Brain microvascular endothelial cell (primary cell): Measurements from ENCODE around the gene RARRES2.

Experiments used
- DNase-seq: peaks from one replicate; pipeline ENCODE4 v3.0.0-alpha.2; 2020
- H3K27ac ChIP-seq: fragments of 250-450 bp; sonication (Bioruptor Pico); 2 replicates; pipeline ENCODE4 v1.5.1; 2020; ENCODE audit warnings: mild to moderate bottlenecking, moderate library complexity
- H3K27me3 ChIP-seq: fragments of 250-450 bp; sonication (Bioruptor Pico); replicated peaks from 2 replicates; pipeline ENCODE4 v1.5.1; 2020; ENCODE audit warnings: mild to moderate bottlenecking
- H3K36me3 ChIP-seq: fragments of 250-450 bp; sonication (Bioruptor Pico); replicated peaks from 2 replicates; pipeline ENCODE4 v1.5.1; 2020; ENCODE audit warnings: mild to moderate bottlenecking
- H3K4me3 ChIP-seq: 2 replicates; pipeline ENCODE4 v1.5.1; 2011; ENCODE audit warnings: low read depth, mild to moderate bottlenecking, control low read depth, low read length, moderate library complexity
- in situ Hi-C: cut with HindIII; loops from 2 replicates; pipeline ENCODE4 v1.10.0; 2017; ENCODE audit warnings: low sequenced_read_pairs, low pct_ligation_motif_present
- TF ChIP-seq, protein P1 (sequence below): IDR thresholded peaks from 2 replicates; pipeline ENCODE4 v1.5.1; 2011; ENCODE audit warnings: low read depth, mild to moderate bottlenecking, moderate library complexity, low read length, control low read depth, inconsistent platforms; ENCODE audit errors: missing control alignments

The RARRES2 gene

DNA sequence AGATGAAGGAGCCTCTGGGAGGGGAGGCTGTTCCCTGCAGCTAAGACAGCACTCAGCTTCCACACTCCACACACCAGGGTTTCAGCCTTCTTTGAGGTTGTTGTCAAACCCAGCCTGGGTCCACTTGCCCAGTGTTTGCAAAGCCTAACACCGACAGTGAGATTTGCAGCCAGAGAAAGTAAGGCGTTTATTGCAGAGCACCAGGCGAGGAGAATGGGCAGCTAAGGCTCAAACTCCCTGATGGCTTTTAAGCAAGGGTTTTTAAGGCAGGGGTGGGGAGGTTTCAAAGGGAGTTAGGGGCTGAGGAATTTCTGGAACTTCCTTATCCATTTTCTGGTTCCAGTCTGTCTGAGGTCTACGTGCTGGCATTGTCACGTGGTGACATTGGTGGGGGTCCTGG is 33.0 kb upstream of the RARRES2 start:
- no peaks in the 10 kb centered on the region for H3K27me3 ChIP-seq
- no peak overlapping the region for H3K27ac ChIP-seq
- no peak for DNase-seq

DNA sequence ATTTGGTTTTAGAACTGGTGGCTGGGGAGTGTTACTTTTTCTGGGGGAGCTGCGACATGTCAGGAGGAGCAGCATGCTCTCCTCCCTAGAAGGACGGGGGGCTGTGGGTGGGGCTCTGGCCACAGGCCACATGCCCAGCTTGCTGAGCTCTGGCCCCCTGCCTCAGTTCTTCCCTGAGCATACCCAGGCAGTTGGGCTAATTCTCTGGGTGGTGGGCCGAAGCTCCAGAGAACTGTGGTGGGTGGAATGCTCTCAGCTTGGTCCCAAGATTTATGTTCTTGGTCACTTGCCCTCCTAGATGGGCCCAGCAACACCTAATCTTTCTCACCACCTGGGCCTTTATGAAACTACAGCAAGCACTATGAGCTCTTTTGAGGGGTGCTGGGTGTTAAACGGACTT is 32.6 kb upstream of the RARRES2 start:
- in situ Hi-C loops, result no loop called here
- DNase-seq, result no peak
- H3K36me3 ChIP-seq, result peaks cover 30% of the 10 kb centered on the region
- TF ChIP-seq, protein P1, sequence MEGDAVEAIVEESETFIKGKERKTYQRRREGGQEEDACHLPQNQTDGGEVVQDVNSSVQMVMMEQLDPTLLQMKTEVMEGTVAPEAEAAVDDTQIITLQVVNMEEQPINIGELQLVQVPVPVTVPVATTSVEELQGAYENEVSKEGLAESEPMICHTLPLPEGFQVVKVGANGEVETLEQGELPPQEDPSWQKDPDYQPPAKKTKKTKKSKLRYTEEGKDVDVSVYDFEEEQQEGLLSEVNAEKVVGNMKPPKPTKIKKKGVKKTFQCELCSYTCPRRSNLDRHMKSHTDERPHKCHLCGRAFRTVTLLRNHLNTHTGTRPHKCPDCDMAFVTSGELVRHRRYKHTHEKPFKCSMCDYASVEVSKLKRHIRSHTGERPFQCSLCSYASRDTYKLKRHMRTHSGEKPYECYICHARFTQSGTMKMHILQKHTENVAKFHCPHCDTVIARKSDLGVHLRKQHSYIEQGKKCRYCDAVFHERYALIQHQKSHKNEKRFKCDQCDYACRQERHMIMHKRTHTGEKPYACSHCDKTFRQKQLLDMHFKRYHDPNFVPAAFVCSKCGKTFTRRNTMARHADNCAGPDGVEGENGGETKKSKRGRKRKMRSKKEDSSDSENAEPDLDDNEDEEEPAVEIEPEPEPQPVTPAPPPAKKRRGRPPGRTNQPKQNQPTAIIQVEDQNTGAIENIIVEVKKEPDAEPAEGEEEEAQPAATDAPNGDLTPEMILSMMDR, result no peak
- H3K4me3 ChIP-seq, result no peak overlapping the region
- no peak overlapping the region for H3K27ac ChIP-seq
- H3K27me3 ChIP-seq, result no peaks in the 10 kb centered on the region

More for the DNA sequence above, 33.0 kb upstream of the RARRES2 start:
- in situ Hi-C loops, result no loop called here
- no peak overlapping the region for H3K4me3 ChIP-seq
- TF ChIP-seq, protein P1, result no peak
- H3K36me3 ChIP-seq, result peaks cover 30% of the 10 kb centered on the region

DNA sequence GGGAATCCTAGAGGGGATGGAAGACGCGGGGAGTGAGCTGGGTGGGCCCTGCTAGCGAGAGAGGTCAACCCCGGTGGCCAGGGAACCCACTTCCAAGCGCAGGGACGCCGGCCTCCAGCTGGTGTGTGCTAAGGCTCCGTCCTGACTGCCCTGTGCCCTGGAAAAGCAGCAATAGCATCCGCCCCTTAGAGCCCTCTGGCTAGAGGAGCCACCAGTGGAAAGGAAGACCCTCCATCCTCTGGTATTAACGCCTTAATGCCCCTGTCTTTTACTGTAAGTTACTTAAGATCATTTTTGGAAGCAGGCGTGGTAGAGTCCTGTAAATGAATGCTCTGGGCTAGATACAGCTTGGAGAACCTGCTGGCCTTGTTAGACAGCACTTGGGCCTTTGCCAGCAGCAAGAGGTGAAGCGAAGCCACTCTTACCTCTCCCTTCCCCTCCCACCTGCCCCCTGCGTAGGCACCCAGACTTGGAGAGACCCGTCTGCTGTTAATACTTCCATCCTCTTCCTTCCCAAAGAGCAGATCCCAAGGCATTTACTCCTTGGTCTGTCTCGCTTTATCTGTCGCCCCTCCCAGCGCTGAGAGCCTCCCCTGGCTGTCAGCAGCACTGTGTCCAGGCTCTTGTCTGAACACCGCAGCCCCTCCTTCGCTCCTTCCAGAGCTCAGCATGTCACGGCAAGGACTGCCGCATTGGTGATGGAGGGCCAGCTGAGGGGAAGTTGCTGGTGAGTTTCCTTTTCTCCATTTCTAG is 31.8 kb upstream of the RARRES2 start:
- H3K27me3 ChIP-seq, result no peaks in the 10 kb centered on the region
- TF ChIP-seq, protein P1, result no peak
- H3K4me3 ChIP-seq, result no peak overlapping the region
- peaks cover 30% of the 10 kb centered on the region for H3K36me3 ChIP-seq
- no peak overlapping the region for H3K27ac ChIP-seq
- in situ Hi-C loops, result no loop called here
- no peak for DNase-seq

DNA sequence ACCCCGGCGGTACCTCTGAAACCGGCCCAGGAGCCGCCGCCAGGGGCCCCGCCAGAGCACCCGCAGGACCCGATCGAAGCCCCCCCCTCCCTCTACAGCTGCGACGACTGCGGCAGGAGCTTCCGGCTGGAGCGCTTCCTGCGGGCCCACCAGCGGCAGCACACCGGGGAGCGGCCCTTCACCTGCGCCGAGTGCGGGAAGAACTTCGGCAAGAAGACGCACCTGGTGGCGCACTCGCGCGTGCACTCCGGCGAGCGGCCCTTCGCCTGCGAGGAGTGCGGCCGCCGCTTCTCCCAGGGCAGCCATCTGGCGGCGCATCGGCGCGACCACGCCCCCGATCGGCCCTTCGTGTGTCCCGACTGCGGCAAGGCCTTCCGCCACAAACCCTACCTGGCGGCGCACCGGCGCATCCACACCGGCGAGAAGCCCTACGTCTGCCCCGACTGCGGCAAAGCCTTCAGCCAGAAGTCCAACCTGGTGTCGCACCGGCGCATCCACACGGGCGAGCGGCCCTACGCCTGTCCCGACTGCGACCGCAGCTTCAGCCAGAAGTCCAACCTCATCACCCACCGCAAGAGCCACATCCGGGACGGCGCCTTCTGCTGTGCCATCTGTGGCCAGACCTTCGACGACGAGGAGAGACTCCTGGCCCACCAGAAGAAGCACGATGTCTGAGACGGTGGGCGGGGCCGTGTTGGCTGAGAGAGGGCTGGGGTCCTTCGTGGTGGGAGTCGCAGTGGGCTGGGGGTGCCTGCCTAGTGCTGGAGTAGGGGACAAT is 31.0 kb upstream of the RARRES2 start:
- in situ Hi-C loops, result no loop called here
- H3K4me3 ChIP-seq, result no peak overlapping the region
- H3K27me3 ChIP-seq, result no peaks in the 10 kb centered on the region
- H3K36me3 ChIP-seq, result peaks cover 30% of the 10 kb centered on the region
- DNase-seq, result no peak
- TF ChIP-seq, protein P1, result no peak
- H3K27ac ChIP-seq, result no peak overlapping the region

DNA sequence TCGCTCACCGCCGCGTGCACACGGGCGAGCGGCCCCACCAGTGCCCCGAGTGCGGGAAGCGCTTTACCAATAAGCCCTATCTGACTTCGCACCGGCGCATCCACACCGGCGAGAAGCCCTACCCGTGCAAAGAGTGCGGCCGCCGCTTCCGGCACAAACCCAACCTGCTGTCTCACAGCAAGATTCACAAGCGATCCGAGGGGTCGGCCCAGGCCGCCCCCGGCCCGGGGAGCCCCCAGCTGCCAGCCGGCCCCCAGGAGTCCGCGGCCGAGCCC is 30.5 kb upstream of the RARRES2 start:
- no peak overlapping the region for H3K27ac ChIP-seq
- H3K27me3 ChIP-seq, result no peaks in the 10 kb centered on the region
- in situ Hi-C loops, result no loop called here
- no peak for DNase-seq
- TF ChIP-seq, protein P1, result no peak
- no peak overlapping the region for H3K4me3 ChIP-seq
- peaks cover 30% of the 10 kb centered on the region for H3K36me3 ChIP-seq
